Stomach (tissue), 9 donors: Measurements from ENCODE around the gene CAPZB. TPM values are rescaled to one million over a fixed set of nuclear protein-coding genes. Genes with fewer than 3 reads are reported as not detected.
A peak's percentile ranks its signal among the peaks of the same experiment; 100 is the strongest.

Experiments used
- DNase-seq, 2 donors: peaks; one replicate each; pipeline versions ENCODE4 v3.0.0 to v3.0.0-alpha.2; 2013 to 2019
- H3K27ac ChIP-seq, 5 donors: fragments of 200-600 bp in 4 of 5; sonication (generic) in 4 of 5; one replicate each; pipeline ENCODE4 v1.5.1; 2013 to 2019; ENCODE audit warnings: mild to moderate bottlenecking in 1 of 5, moderate library complexity in 1 of 5
- H3K27me3 ChIP-seq, 3 donors: fragments of 200-600 bp; sonication (generic); one replicate each; pipeline ENCODE4 v1.5.1; 2017 to 2019; ENCODE audit warnings: mixed run types in 1 of 3
- H3K36me3 ChIP-seq, 4 donors: fragments of 200-600 bp; sonication (generic); 1 replicate in 3 of 4; 2 replicates in 1 of 4; pipeline ENCODE4 v1.5.1; 2016 to 2019
- H3K4me1 ChIP-seq, 4 donors: fragments of 200-600 bp; sonication (generic); one replicate each; pipeline ENCODE4 v1.5.1; 2016 to 2019
- H3K4me3 ChIP-seq, 4 donors: fragments of 200-600 bp; sonication (generic) in 3 of 4; one replicate each; pipeline ENCODE4 v1.5.1; 2016 to 2019; ENCODE audit warnings: mild to moderate bottlenecking in 1 of 4
- H3K9me3 ChIP-seq, 4 donors: fragments of 200-600 bp; sonication (generic); one replicate each; pipeline ENCODE4 v1.5.1; 2016 to 2019
- CTCF ChIP-seq, 7 experiments: fragments of 450-650 bp in 4 of 7; fragments of 200-600 bp in 3 of 7; sonication (generic) in 3 of 7; IDR thresholded peaks; one replicate each; pipeline ENCODE4 v1.5.1; 2016 to 2019; ENCODE audit warnings: antibody characterized with exemption in 7 of 7, control low read depth in 2 of 7, mild to moderate bottlenecking in 1 of 7
- EP300 ChIP-seq: sonication (generic); formaldehyde crosslinking; IDR thresholded peaks from one replicate; pipeline ENCODE4 v1.6.1; 2017; ENCODE audit warnings: antibody characterized with exemption
- POLR2A ChIP-seq, 4 donors: fragments of 450-650 bp; IDR thresholded peaks; one replicate each; pipeline ENCODE4 v1.6.1; 2016; ENCODE audit warnings: antibody characterized with exemption in 4 of 4, control low read depth in 2 of 4, mild to moderate bottlenecking in 1 of 4, moderate library complexity in 1 of 4
- POLR2AphosphoS5 ChIP-seq, 3 donors: sonication (generic); formaldehyde crosslinking; IDR thresholded peaks; one replicate each; pipeline ENCODE4 v1.6.1; 2016; ENCODE audit warnings: antibody characterized with exemption in 3 of 3
- WGBS, 5 donors: extraction: QIAGEN DNeasy Blood & Tissue Kit in 3 of 5; methylation state at CpG; one replicate each; pipeline versions ENCODE4 v1.1.5 to v1.1.7; 2013 to 2018; 5-methylcytosine and 5-hydroxymethylcytosine counted together
- intact Hi-C: fragments of 100-400 bp; cut with DNase I; formaldehyde crosslinking; loops from one replicate; pipeline ENCODE4 v1.15.1; 2023; ENCODE audit warnings: low total_unique reads
- polyA plus RNA-seq, 3 donors: library from polyadenylated mRNA; stranded (reverse); fragments of 200-250 nt; gene quantifications; one replicate each; pipeline ENCODE4 v1.2.3, GENCODE V29; 2013
- total RNA-seq, 5 donors: library from RNA; depleted of rRNA; stranded (reverse); fragments of >200 nt; gene quantifications; one replicate each; pipeline versions ENCODE4 v1.1.0 to v1.2.3, GENCODE V29; 2014 to 2016
- donor health status: healthy with polysubstance abuse.
- donor health status: Bipolar disorder and iron deficiency.
- donor health status: healthy.

The CAPZB gene
- total and polyA plus RNA-seq, 8 donors = 84.9 to 345 (median 155) TPM

GRCh38 chr1:19370453-19371170 lies 114.7 kb downstream of the CAPZB start:
- Histone ChIP-seq H3K9me3 (no peaks in the 10 kb centered on the region), H3K36me3 (peaks cover 19 to 55% (median 44%) of the 10 kb centered on the region in 4 donors), H3K27me3 (no peaks in the 10 kb centered on the region), H3K4me1 (peaks cover 25 to 85% (median 68%) of the 10 kb centered on the region in 4 donors), H3K27ac (peak overlapping the region in 2 of 5 donors; percentile 8 to 44), H3K4me3 (no peak overlapping the region)
- 47 to 65% (median 53%) methylated on average over 13 of the region's 13 CpGs for WGBS, 5 donors
- no peak for DNase-seq
- intact Hi-C loops = loop anchor here (10.0 kb wide), 1 partner anchor 284 kb away; no protein-coding TSS in a partner anchor
- no peak for TF ChIP-seq CTCF (IDR thresholded peaks at IDR 0.05)
- no peak for TF ChIP-seq POLR2A (IDR thresholded peaks at IDR 0.05)
- TF ChIP-seq POLR2AphosphoS5 (IDR thresholded peaks at IDR 0.05) = no peak
- no peak for TF ChIP-seq EP300

GRCh38 chr1:19369396-19370090 lies 115.8 kb downstream of the CAPZB start:
- Histone ChIP-seq H3K4me1 (peaks cover 25 to 82% (median 64%) of the 10 kb centered on the region in 4 donors), H3K27me3 (no peaks in the 10 kb centered on the region), H3K9me3 (no peaks in the 10 kb centered on the region), H3K27ac (peak overlapping the region in 2 of 5 donors; percentile 18 to 44), H3K4me3 (no peak overlapping the region), H3K36me3 (peaks cover 8 to 53% (median 43%) of the 10 kb centered on the region in 4 donors)
- intact Hi-C loops = loop anchor here (10.0 kb wide), 1 partner anchor 285 kb away; no protein-coding TSS in a partner anchor
- TF ChIP-seq EP300 (no peak), POLR2AphosphoS5 (IDR thresholded peaks at IDR 0.05) (no peak), POLR2A (IDR thresholded peaks at IDR 0.05) (no peak), CTCF (IDR thresholded peaks at IDR 0.05) (no peak)
- 81 to 89% (median 85%) methylated on average over 8 to 16 of the region's 16 CpGs for WGBS, 5 donors
- DNase-seq = no peak

- no peak for TF ChIP-seq POLR2A (IDR thresholded peaks at IDR 0.05)
- TF ChIP-seq CTCF (IDR thresholded peaks at IDR 0.05) = no peak
- no peak for TF ChIP-seq POLR2AphosphoS5 (IDR thresholded peaks at IDR 0.05)
- no peak for TF ChIP-seq EP300
Observed at GRCh38 chr1:19368964-19369363, 116.4 kb downstream of the CAPZB start.

GRCh38 chr1:19368050-19368449 lies 117.3 kb downstream of the CAPZB start:
- Histone ChIP-seq H3K27me3 (no peaks in the 10 kb centered on the region), H3K36me3 (peaks cover 0 to 44% (median 32%) of the 10 kb centered on the region in 4 donors), H3K4me1 (peaks cover 18 to 80% (median 58%) of the 10 kb centered on the region in 4 donors), H3K9me3 (no peaks in the 10 kb centered on the region), H3K27ac (no peak overlapping the region), H3K4me3 (no peak overlapping the region)
- WGBS, 5 donors = 75 to 85% (median 80%) methylated on average over 5 of the region's 5 CpGs
- no peak for DNase-seq
- intact Hi-C loops = no loop called here
- TF ChIP-seq CTCF (IDR thresholded peaks at IDR 0.05) (no peak), POLR2A (IDR thresholded peaks at IDR 0.05) (no peak), EP300 (no peak), POLR2AphosphoS5 (IDR thresholded peaks at IDR 0.05) (no peak)

More at GRCh38 chr1:19368964-19369363, 116.4 kb downstream of the CAPZB start:
- intact Hi-C loops = no loop called here
- Histone ChIP-seq H3K9me3 (no peaks in the 10 kb centered on the region), H3K27me3 (no peaks in the 10 kb centered on the region), H3K27ac (no peak overlapping the region), H3K4me3 (no peak overlapping the region), H3K4me1 (peaks cover 25 to 82% (median 61%) of the 10 kb centered on the region in 4 donors), H3K36me3 (peaks cover 4 to 53% (median 37%) of the 10 kb centered on the region in 4 donors)
- no peak for DNase-seq
- 75 to 91% (median 83%) methylated on average over 5 of the region's 5 CpGs for WGBS, 5 donors
